Tibial artery (tissue), 4 donors: ENCODE data around the gene TLCD2.
"Not testable (repeated sequence)": the region's sequence is repeated elsewhere in the genome, so short reads cannot be mapped to it uniquely, and the experiment has no call there.

Source experiments
- DNase-seq, 2 donors: peaks; one replicate each; pipeline ENCODE4 v3.0.0-alpha.2; 2019
- H3K27ac ChIP-seq, 2 donors: fragments of 200-600 bp; sonication (generic) in 1 of 2; 1 replicate in 1 of 2; 2 replicates in 1 of 2; pipeline ENCODE4 v1.5.1; 2018 to 2019; ENCODE audit warnings: mild to moderate bottlenecking in 1 of 2
- H3K27me3 ChIP-seq, 2 donors: fragments of 200-600 bp; sonication (generic) in 1 of 2; one replicate each; pipeline versions ENCODE4 v1.5.1 to v1.6.0; 2016 to 2019
- H3K36me3 ChIP-seq, 3 donors: fragments of 200-600 bp; sonication (generic) in 2 of 3; one replicate each; pipeline ENCODE4 v1.5.1; 2016 to 2019; ENCODE audit warnings: mild to moderate bottlenecking in 2 of 3
- H3K4me1 ChIP-seq, 4 donors: fragments of 200-600 bp; sonication (generic) in 2 of 4; 1 replicate in 3 of 4; 2 replicates in 1 of 4; pipeline ENCODE4 v1.5.1; 2016 to 2019
- H3K4me3 ChIP-seq, 2 donors: fragments of 200-600 bp; sonication (generic) in 1 of 2; 1 replicate in 1 of 2; 2 replicates in 1 of 2; pipeline ENCODE4 v1.5.1; 2018 to 2019; ENCODE audit warnings: mild to moderate bottlenecking in 2 of 2
- H3K9me3 ChIP-seq, 3 donors: fragments of 200-600 bp; sonication (generic) in 1 of 3; one replicate each; pipeline ENCODE4 v1.5.1; 2016 to 2019
- intact Hi-C: fragments of 100-400 bp; cut with DNase I; formaldehyde crosslinking; loops from one replicate; pipeline ENCODE4 v1.15.0; 2023; ENCODE audit warnings: low total_unique reads
- TF ChIP-seq, protein P1 (sequence below), 2 experiments: fragments of 200-600 bp in 1 of 2; fragments of 450-650 bp in 1 of 2; IDR thresholded peaks; one replicate each; pipeline ENCODE4 v1.5.1; 2017 to 2019; ENCODE audit warnings: antibody characterized with exemption in 2 of 2, mild to moderate bottlenecking in 1 of 2, moderate library complexity in 1 of 2

TLCD2 gene

DNA sequence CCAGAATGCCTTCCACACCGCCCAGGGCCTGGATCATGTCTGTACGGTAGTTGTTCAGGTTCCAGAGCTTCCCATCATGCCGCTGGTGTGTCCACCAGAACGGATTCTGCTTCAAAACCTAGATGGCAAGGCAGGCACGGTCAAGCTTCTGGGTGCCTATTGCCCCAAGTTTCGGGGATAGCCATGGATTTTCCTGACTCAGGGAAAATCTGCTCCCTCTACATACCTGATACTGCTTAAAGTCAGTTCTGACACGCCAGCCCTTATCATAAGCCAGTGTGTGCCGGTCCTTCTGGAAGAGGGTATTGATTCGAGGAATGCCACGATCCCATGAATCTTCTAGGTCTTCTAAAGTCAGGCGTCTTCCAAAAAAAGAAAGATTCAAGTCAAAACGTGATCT lies 49.1 kb downstream of the TLCD2 start:
- H3K9me3 ChIP-seq = no peaks in the 10 kb centered on the region
- DNase-seq = no peak
- no peak overlapping the region for H3K4me3 ChIP-seq
- H3K27me3 ChIP-seq = no peaks in the 10 kb centered on the region
- H3K4me1 ChIP-seq = no peaks in the 10 kb centered on the region
- peaks cover 84 to 99% (median 94%) of the 10 kb centered on the region in 3 donors for H3K36me3 ChIP-seq
- TF ChIP-seq, protein P1, sequence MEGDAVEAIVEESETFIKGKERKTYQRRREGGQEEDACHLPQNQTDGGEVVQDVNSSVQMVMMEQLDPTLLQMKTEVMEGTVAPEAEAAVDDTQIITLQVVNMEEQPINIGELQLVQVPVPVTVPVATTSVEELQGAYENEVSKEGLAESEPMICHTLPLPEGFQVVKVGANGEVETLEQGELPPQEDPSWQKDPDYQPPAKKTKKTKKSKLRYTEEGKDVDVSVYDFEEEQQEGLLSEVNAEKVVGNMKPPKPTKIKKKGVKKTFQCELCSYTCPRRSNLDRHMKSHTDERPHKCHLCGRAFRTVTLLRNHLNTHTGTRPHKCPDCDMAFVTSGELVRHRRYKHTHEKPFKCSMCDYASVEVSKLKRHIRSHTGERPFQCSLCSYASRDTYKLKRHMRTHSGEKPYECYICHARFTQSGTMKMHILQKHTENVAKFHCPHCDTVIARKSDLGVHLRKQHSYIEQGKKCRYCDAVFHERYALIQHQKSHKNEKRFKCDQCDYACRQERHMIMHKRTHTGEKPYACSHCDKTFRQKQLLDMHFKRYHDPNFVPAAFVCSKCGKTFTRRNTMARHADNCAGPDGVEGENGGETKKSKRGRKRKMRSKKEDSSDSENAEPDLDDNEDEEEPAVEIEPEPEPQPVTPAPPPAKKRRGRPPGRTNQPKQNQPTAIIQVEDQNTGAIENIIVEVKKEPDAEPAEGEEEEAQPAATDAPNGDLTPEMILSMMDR (IDR thresholded peaks at IDR 0.05) = no peak
- intact Hi-C loops = no loop called here
- H3K27ac ChIP-seq = no peak overlapping the region

DNA sequence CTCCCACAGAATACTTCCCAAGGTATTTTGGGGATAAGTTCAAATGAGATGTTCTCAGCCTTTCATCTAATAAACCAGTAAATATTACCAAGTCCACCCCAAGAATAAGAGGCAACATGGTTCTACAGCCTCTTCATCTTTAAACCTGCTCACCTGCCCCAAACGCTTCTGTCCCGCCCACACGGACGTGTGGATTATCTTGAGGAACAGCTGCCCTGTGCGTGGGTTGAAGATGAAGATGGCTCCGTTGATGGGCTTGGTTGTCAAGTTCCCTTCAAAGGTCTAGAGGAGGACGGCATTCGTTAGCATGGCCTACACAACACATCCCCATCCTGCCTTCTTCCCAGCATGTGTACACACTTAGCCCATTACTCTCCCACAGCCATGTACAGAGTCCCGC lies 52.1 kb downstream of the TLCD2 start:
- Histone ChIP-seq H3K9me3 (no peaks in the 10 kb centered on the region), H3K4me1 (no peaks in the 10 kb centered on the region), H3K27ac (no peak overlapping the region), H3K4me3 (no peak overlapping the region), H3K36me3 (peaks cover 92 to 100% (median 100%) of the 10 kb centered on the region in 3 donors), H3K27me3 (no peaks in the 10 kb centered on the region)
- TF ChIP-seq, protein P1 (IDR thresholded peaks at IDR 0.05) = no peak
- intact Hi-C loops = loop anchor here (10.0 kb wide), 2 partner anchors 47 to 377 kb away; partner anchors contain the start of gene DPH1
- no peak for DNase-seq

DNA sequence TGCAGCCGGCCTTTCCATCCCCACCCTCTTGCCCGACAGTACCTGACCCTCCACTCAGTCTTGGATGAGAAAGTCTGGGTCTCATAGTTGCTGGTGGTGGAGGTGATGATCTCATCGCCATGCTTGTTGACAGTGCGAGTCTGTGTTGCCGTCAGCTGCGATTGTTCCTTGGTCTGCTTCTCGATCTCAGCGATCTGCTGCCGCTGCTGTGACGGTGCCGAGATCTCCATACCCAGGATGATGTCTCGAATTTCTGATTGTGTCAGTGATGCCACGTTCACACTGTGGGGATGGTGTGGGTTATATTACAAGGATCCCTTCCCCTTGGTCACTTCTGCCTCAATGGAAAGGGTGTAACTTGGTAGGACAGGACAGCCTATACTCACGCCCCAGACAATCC lies 56.4 kb downstream of the TLCD2 start:
- intact Hi-C loops = loop anchor here (10.0 kb wide), 2 partner anchors 51 to 381 kb away; partner anchors contain the start of gene DPH1
- no peak overlapping the region for H3K27ac ChIP-seq
- H3K4me3 ChIP-seq = no peak overlapping the region
- no peaks in the 10 kb centered on the region for H3K27me3 ChIP-seq
- no peaks in the 10 kb centered on the region for H3K9me3 ChIP-seq
- H3K4me1 ChIP-seq = peaks cover 0 to 19% (median 13%) of the 10 kb centered on the region in 4 donors
- TF ChIP-seq, protein P1 (IDR thresholded peaks at IDR 0.05) = no peak
- no peak for DNase-seq
- H3K36me3 ChIP-seq = peaks cover 82 to 89% (median 83%) of the 10 kb centered on the region in 3 donors

DNA sequence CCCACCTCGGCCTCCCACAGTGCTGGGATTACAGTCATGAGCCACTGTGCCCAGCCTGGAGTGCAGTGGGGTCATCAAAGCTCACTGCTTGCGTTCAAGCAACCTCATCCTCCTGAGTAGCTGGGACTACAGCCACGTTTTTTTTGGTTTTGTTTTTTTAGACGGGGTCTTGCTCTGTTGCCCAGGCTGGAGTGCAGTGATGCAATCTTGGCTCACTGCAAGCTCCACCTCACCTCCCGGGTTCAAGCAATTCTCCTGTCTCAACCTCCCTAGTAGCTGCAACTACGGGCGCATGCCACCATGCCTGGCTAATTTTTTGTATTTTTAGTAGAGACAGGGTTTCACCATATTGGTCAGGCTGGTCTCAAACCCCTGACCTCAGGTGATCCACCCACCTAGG lies 57.4 kb downstream of the TLCD2 start:
- H3K27ac ChIP-seq, H3K9me3 ChIP-seq, H3K27me3 ChIP-seq, H3K4me3 ChIP-seq, DNase-seq: not testable (repeated sequence)
- intact Hi-C loops = loop anchor here (10.0 kb wide), 2 partner anchors 52 to 382 kb away; partner anchors contain the start of gene DPH1
- Histone ChIP-seq H3K36me3 (peaks cover 73 to 80% (median 74%) of the 10 kb centered on the region in 3 donors), H3K4me1 (peaks cover 0 to 28% (median 21%) of the 10 kb centered on the region in 4 donors)
